GF-D8 (cell line): ENCODE data around the gene TOPBP1.

Experiments
- DNase-seq: peaks from one replicate; lab custom pipeline; 2025; lab: John Stamatoyannopoulos, UW

TOPBP1 gene

GRCh38 chr3:133608388-133608787, 53.4 kb downstream of the TOPBP1 start:
- DNase-seq = no peak

GRCh38 chr3:133607816-133608215, 53.9 kb downstream of the TOPBP1 start:
- no peak for DNase-seq

GRCh38 chr3:133606902-133607301, 54.8 kb downstream of the TOPBP1 start:
- DNase-seq = no peak

- DNase-seq = no peak
Measured at GRCh38 chr3:133606342-133606741, 55.4 kb downstream of the TOPBP1 start.

GRCh38 chr3:133600572-133601081, 61.1 kb downstream of the TOPBP1 start:
- no peak for DNase-seq

GRCh38 chr3:133599280-133599679, 62.5 kb downstream of the TOPBP1 start:
- no peak for DNase-seq

GRCh38 chr3:133598405-133598804, 63.3 kb downstream of the TOPBP1 start:
- DNase-seq = no peak

GRCh38 chr3:133595341-133595740, 66.4 kb downstream of the TOPBP1 start:
- no peak for DNase-seq

- DNase-seq = no peak
Measured at GRCh38 chr3:133593243-133593642, 68.5 kb downstream of the TOPBP1 start.

- DNase-seq = no peak
Measured at GRCh38 chr3:133592843-133593242, 68.9 kb downstream of the TOPBP1 start.

GRCh38 chr3:133591271-133591742, 70.4 kb downstream of the TOPBP1 start:
- DNase-seq = no peak

- no peak for DNase-seq
Measured at GRCh38 chr3:133589503-133589902, 72.2 kb downstream of the TOPBP1 start.

- DNase-seq = no peak
Measured at GRCh38 chr3:133588784-133589465, 72.8 kb downstream of the TOPBP1 start.

GRCh38 chr3:133588035-133588434, 73.7 kb downstream of the TOPBP1 start:
- DNase-seq = no peak

- DNase-seq = no peak
Measured at GRCh38 chr3:133583396-133583795, 78.3 kb downstream of the TOPBP1 start.

GRCh38 chr3:133578548-133579191, 83.1 kb downstream of the TOPBP1 start:
- DNase-seq = no peak

GRCh38 chr3:133576169-133576568, 85.6 kb downstream of the TOPBP1 start:
- DNase-seq = no peak

GRCh38 chr3:133575086-133575485, 86.7 kb downstream of the TOPBP1 start:
- DNase-seq = no peak

GRCh38 chr3:133574260-133574881, 87.4 kb downstream of the TOPBP1 start:
- DNase-seq = no peak

- no peak for DNase-seq
Measured at GRCh38 chr3:133573629-133574194, 88.0 kb downstream of the TOPBP1 start, which contains the start of gene CDV3. CDV3 (plus strand) TSS chr3:133573686; CDS start chr3:133574045, 359 bp downstream.

GRCh38 chr3:133573054-133573628, 88.6 kb downstream of the TOPBP1 start:
- DNase-seq = no peak
